22Rv1 (cell line): ENCODE data around the gene ETV7.

Experiments used
- ZFX ChIP-seq: fragments of 450-650 bp; IDR thresholded peaks from 2 replicates; pipeline ENCODE4 v1.6.1; 2017; ENCODE audit warnings: antibody characterized with exemption, borderline replicate concordance
- TF ChIP-seq, protein P1 (sequence below): fragments of 450-650 bp; IDR thresholded peaks from 2 replicates; pipeline ENCODE4 v1.5.1; 2017; ENCODE audit warnings: mild to moderate bottlenecking

DNA sequence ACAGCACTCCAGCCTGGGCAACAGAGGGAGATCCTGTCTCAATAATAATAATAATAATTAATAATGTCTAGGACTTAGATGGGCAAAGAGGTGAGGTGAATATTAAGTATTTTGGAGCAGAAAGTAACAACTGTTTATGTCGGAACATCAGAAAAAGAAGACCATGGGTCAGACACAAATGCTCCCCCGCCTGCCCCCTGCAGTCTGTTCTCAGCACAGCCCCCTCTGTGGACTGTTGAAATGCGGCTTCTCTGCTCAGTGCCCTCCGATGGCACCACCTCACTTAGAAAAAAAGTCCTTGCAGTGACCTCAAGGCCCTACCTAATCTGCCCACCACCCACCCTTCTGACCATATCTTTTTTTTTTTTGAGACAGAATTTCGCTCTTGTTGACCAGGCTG is 5.2 kb upstream of the ETV7 start:
- TF ChIP-seq, protein P1, sequence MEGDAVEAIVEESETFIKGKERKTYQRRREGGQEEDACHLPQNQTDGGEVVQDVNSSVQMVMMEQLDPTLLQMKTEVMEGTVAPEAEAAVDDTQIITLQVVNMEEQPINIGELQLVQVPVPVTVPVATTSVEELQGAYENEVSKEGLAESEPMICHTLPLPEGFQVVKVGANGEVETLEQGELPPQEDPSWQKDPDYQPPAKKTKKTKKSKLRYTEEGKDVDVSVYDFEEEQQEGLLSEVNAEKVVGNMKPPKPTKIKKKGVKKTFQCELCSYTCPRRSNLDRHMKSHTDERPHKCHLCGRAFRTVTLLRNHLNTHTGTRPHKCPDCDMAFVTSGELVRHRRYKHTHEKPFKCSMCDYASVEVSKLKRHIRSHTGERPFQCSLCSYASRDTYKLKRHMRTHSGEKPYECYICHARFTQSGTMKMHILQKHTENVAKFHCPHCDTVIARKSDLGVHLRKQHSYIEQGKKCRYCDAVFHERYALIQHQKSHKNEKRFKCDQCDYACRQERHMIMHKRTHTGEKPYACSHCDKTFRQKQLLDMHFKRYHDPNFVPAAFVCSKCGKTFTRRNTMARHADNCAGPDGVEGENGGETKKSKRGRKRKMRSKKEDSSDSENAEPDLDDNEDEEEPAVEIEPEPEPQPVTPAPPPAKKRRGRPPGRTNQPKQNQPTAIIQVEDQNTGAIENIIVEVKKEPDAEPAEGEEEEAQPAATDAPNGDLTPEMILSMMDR, result 0 out of 2 replicates have a peak, but pooled peaks have one; percentile 3
- TF ChIP-seq ZFX, result no peak
